ENCODE results near the gene ZCCHC4. TPM values are rescaled to one million over a fixed set of nuclear protein-coding genes. Genes with fewer than 3 reads are reported as not detected.

Gene ZCCHC4
- total and polyA plus RNA-seq, 2 of the 8 experiments (the other 6 are each of a cell fraction or from before 2014, with no cell fraction given) = 9.8 to 12.5 TPM

DNA sequence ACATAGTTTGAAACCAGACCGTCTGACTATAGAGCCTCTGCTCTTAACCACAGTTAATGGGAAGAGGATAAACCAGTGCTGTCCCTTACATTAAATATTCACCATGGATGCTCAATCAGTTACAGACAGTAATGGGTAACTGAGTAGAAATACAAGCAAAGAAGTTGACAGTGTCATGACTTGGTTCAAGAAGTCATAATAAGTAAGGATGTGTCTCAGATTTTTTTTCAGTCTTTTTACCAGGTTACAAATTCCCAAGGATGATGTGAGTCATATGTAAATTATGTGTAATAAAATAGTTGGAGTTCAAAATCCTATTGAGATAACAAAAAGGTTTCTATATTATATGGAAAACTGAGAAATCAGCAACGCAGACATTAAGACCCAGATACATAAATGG lies 31.1 kb downstream of the ZCCHC4 start:
- no peak for TF ChIP-seq TAF7 (optimal IDR thresholded peaks at IDR 0.05; ENCODE audit: borderline replicate concordance, low read depth, low read length)
- TF ChIP-seq CHD2 (IDR thresholded peaks at IDR 0.05; ENCODE audit: low read length) = no peak
- TF ChIP-seq BCL11A (IDR thresholded peaks at IDR 0.05; ENCODE audit: low read depth in 2 of 2, low read length in 2 of 2) = no peak
- TF ChIP-seq GABPA (IDR thresholded peaks at IDR 0.05; ENCODE audit: borderline replicate concordance, insufficient read depth, low read length) = no peak
- no peak for TF ChIP-seq RNF2 (IDR thresholded peaks at IDR 0.05; ENCODE audit: borderline replicate concordance, low read depth, low read length, missing control alignments, poor library complexity, severe bottlenecking)
- TF ChIP-seq ZNF274 (IDR thresholded peaks at IDR 0.05; ENCODE audit: borderline replicate concordance, extremely low read depth, low read length) = no peak
- TF ChIP-seq CBX8 (IDR thresholded peaks at IDR 0.05; ENCODE audit: borderline replicate concordance, low read depth, low read length) = no peak
- WGBS, 2 experiments (ENCODE audit: extremely low coverage in 1 of 2, insufficient coverage in 1 of 2, insufficient read length in 1 of 2, insufficient replicate concordance in 2 of 2, low coverage in 1 of 2, low lambda C conversion rate in 2 of 2, missing lambda C conversion rate in 1 of 2) = 89% methylated on average over 2 of the region's 2 CpGs; no CpG with 5 or more reads in 1 of the 2 experiments
- no peak overlapping the region for H2AK5ac ChIP-seq (ENCODE audit: low read depth, low read length)
- H3K23me2 ChIP-seq (ENCODE audit: low read depth, low read length) = no peaks in the 10 kb centered on the region
- ChIA-PET POLR2A (ENCODE audit: partially characterized antibody) (no interaction called here), CTCF (ENCODE audit: partially characterized antibody) (no interaction called here)
- H4K8ac ChIP-seq (ENCODE audit: extremely low read depth, insufficient read depth, low read length) = no peak overlapping the region
- H2BK20ac ChIP-seq (ENCODE audit: low read length) = no peak overlapping the region
- no peak overlapping the region for H3K4ac ChIP-seq (replicated peaks; ENCODE audit: insufficient read length, low read depth, low read length)
- H3K27me3 ChIP-seq (replicated peaks in 1 of 4; ENCODE audit: control insufficient read depth in 3 of 4, extremely low read depth in 1 of 4, insufficient read depth in 3 of 4, low read length in 3 of 4) = no peaks in the 10 kb centered on the region
- FAIRE-seq = no peak
- H3K9me3 ChIP-seq (ENCODE audit: insufficient read depth in 2 of 2, low read depth in 1 of 2, low read length in 1 of 2) = no peaks in the 10 kb centered on the region
- H2AFZ ChIP-seq (ENCODE audit: low read length) = no peak overlapping the region
- H3K14ac ChIP-seq (ENCODE audit: insufficient read length) = no peak overlapping the region
- H3K36me3 ChIP-seq (ENCODE audit: control insufficient read depth in 2 of 4, insufficient read depth in 4 of 4, low read length in 3 of 4) = no peaks in the 10 kb centered on the region
- no peak overlapping the region for H3K27ac ChIP-seq (ENCODE audit: low read depth, low read length)
- no peak overlapping the region for H2BK120ac ChIP-seq (replicated peaks; ENCODE audit: low read depth, low read length)
- no peak overlapping the region for H3K4me2 ChIP-seq (ENCODE audit: insufficient read depth in 1 of 2, low read depth in 2 of 2, low read length in 2 of 2)
- H4K5ac ChIP-seq (ENCODE audit: insufficient read length, low read depth, low read length) = no peak overlapping the region
- H3K79me1 ChIP-seq (ENCODE audit: low read depth, low read length) = no peaks in the 10 kb centered on the region; the same call in 1 of the 2 replicates
- H3K56ac ChIP-seq (replicated peaks; ENCODE audit: insufficient read length, low read depth, low read length) = no peak overlapping the region
- no peak for DNase-seq (ENCODE audit: low read depth in 1 of 2, low spot score in 2 of 2)
- H3K18ac ChIP-seq (ENCODE audit: extremely low read depth, low read length) = no peak overlapping the region
- H3K79me2 ChIP-seq (ENCODE audit: control insufficient read depth in 1 of 2, insufficient read depth in 2 of 2, low read length in 2 of 2) = no peaks in the 10 kb centered on the region
- no peak overlapping the region for H4K91ac ChIP-seq (replicated peaks; ENCODE audit: insufficient read length, low read length)
- H2BK12ac ChIP-seq (ENCODE audit: low read depth, low read length) = no peak overlapping the region
- no peak overlapping the region for H3K9ac ChIP-seq (replicated peaks in 1 of 4; ENCODE audit: extremely low read depth in 1 of 4, low read depth in 3 of 4, low read length in 3 of 4)
- no peak overlapping the region for H3K4me3 ChIP-seq (ENCODE audit: extremely low read depth in 1 of 4, insufficient read depth in 2 of 4, low read depth in 3 of 4, low read length in 4 of 4)
- H4K20me1 ChIP-seq (replicated peaks in 1 of 2; ENCODE audit: control insufficient read depth in 1 of 2, insufficient read depth in 2 of 2, low read length in 2 of 2) = no peaks in the 10 kb centered on the region
- H3K4me1 ChIP-seq (replicated peaks in 1 of 4; ENCODE audit: control insufficient read depth in 3 of 4, insufficient read depth in 4 of 4, low read length in 3 of 4) = no peaks in the 10 kb centered on the region
- H3K23ac ChIP-seq (ENCODE audit: insufficient read length) = no peak overlapping the region
- no peak overlapping the region for H2BK5ac ChIP-seq (ENCODE audit: low read depth, low read length)
- H2BK15ac ChIP-seq (ENCODE audit: low read length) = no peak overlapping the region
